NCI-H748 (cell line): ENCODE measurements around the gene SPAG8.
A peak's percentile ranks its signal among the peaks of the same experiment; 100 is the strongest.

Source experiments
- DNase-seq: peaks from one replicate; lab custom pipeline; 2025; ENCODE audit not compliant: unreplicated experiment; lab: John Stamatoyannopoulos, UW

Gene SPAG8

GRCh38 chr9:35776018-35776417 is 36.0 kb downstream of the SPAG8 start:
- DNase-seq: peak; percentile 93

GRCh38 chr9:35774907-35775635 is 37.0 kb downstream of the SPAG8 start:
- DNase-seq: peak; percentile 49

GRCh38 chr9:35771943-35772342 is 40.1 kb downstream of the SPAG8 start:
- DNase-seq: peak; percentile 37

- DNase-seq: peak; percentile 75
These were observed 40.5 kb downstream of the SPAG8 start for GRCh38 chr9:35771534-35771933.

GRCh38 chr9:35771075-35771433 is 41.0 kb downstream of the SPAG8 start:
- no peak for DNase-seq

- no peak for DNase-seq
These were observed 42.3 kb downstream of the SPAG8 start for GRCh38 chr9:35769763-35770162.

- no peak for DNase-seq
These were observed 44.6 kb downstream of the SPAG8 start for GRCh38 chr9:35767458-35767857.

GRCh38 chr9:35766997-35767396 is 45.1 kb downstream of the SPAG8 start:
- DNase-seq: no peak

GRCh38 chr9:35763803-35764202 is 48.3 kb downstream of the SPAG8 start:
- DNase-seq: no peak

- no peak for DNase-seq
These were observed 48.9 kb downstream of the SPAG8 start for GRCh38 chr9:35763181-35763580.

- DNase-seq: no peak
These were observed 51.4 kb downstream of the SPAG8 start for GRCh38 chr9:35760651-35761050.

GRCh38 chr9:35759795-35760194 is 52.3 kb downstream of the SPAG8 start:
- no peak for DNase-seq
